ENCODE data around the gene METTL1. TPM values are rescaled to one million over a fixed set of nuclear protein-coding genes. Genes with fewer than 3 reads are reported as not detected.

METTL1 gene
- total RNA-seq (2022; extraction: Qiagen RNA extraction; ENCODE audit: low read depth), result 51.0 to 61.9 TPM (median 57.7 TPM) in 5 replicates

DNA sequence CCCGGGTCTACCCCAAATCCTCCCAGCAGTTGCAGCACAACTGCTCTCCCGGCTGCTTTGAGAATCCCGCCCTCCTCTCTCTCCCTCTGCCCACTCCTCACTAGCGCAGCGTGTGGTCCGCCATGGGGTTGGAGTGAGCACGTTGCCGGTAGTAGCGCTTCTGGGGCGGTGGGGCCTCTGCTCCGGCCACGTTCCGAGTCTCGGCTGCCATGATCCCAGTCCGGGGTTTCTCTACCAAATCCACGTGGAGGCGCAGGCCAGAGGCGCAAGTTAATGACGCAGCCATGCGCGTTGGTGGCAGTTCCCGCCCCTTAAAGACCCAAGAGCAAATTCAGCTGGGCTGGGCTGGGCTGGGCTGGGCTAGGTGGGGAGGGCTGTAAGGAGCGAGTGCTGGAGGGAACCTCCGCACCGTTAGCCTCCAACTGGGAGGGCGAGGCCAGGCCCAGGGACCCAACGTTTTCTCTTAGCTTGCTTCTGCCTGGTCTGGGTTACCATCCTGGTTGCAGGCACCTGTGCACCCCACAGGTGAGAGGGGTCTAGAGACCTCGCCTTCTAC is at the start of gene METTL1:
Gene METTL1 (minus strand): TSS at position 233 of the 556 bp plus-strand sequence. CDS start 22 bp downstream, at position 211.

GRCh38 chr12:57782608-57783465 is 10.9 kb upstream of the METTL1 start, which contains the start of gene TSFM:
TSFM (plus strand) TSS chr12:57782787; CDS start chr12:57782802, 15 bp downstream.

GRCh38 chr12:57772429-57773322 is 771 bp upstream of the METTL1 start, which contains the start of gene EEF1AKMT3:
EEF1AKMT3 (plus strand) TSS chr12:57772614; CDS start chr12:57772725, 111 bp downstream.

DNA sequence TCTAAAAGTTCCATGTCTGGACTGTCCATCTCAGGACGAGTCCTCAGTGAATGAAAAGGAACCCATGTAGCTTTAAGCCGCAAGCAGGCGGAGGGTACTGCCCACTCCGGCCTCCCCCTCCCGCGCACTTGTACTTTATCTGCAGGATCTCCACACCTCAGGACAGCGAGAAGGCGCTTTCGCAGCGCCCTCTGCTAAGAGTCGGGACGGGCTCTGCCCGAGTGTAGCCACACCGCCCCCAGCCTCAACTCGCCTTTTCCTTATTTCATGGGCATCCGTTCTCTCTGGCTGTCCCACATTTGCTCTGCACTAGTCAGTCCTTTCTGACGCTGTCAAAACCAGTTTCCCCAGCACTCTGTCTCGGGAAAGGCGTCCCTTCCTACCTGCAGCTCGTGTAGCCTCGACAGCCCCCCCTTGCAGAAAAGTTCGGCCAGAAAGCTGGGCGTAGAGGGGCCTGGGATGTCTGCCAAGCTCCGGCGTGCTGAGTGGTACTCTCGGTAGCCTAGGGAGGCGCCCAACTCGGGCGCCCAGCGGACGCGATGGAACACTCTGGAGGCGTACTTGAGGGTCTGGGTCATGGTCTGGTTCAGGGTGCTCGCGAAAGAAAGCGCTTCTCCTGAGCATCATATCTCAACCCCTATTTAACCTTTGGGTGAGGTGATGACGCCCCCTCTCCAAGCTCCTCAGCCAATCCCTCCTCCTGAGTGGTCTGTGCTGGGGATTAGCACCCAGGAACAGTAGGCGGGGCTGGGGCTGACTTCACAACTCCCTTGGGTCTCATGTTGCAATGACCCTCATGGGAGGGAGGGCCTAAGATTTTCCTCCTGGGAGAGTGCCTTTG is 5.2 kb downstream of the METTL1 start, which contains the start of gene CYP27B1:
Gene CYP27B1 (minus strand): TSS at position 615 of the 841 bp plus-strand sequence. CDS start 37 bp downstream, at position 578.

GRCh38 chr12:57754411-57755193 is 17.3 kb downstream of the METTL1 start, which contains the start of gene MARCHF9:
MARCHF9 (plus strand) TSS chr12:57755103; CDS start chr12:57755529, 426 bp downstream.

GRCh38 chr12:57751788-57752667 is 19.9 kb downstream of the METTL1 start, which contains the start of gene CDK4:
CDK4 (minus strand) TSS chr12:57752310; CDS start chr12:57751717, 593 bp downstream.

GRCh38 chr12:57744777-57745484 is 27.0 kb downstream of the METTL1 start, which contains the start of gene TSPAN31:
TSPAN31 (plus strand) TSS chr12:57745039; CDS start chr12:57745155, 116 bp downstream.

DNA sequence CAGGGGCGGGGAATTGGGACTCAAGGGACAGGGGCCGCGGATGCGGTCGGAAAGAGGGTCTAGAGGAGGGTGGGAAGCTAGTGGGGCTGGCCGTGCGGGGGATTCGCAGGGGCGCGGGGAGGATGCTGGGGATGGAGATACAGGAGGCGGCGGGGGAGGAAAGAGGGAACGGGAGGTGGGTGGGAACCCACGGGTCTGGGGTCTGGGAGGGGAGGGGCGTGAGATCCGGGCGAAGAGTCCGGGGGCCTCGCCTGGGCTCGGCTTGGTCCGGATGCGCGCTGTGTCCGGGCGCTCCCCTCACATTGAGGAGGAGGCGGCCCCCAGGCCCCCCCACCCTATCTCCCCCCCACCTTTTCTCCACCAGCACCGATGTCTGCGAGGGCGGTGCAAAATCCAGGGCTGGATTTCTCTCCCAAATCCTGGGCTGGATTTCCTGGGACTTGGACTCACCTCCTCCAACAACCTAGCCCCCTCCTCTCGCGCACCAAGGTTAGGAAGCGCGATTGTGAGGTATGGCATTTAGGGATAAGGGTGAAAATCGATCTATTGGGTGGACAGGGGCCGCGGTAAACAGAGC is 33.2 kb downstream of the METTL1 start, which contains the start of gene AGAP2:
Gene AGAP2 (minus strand): TSS at position 82 of the 577 bp plus-strand sequence. CDS start 496 bp downstream, outside the sequence.

Other genes with a start within 250 kb of the METTL1 start
- 23.2 to 32.2 TPM (median 27.5 TPM) in 5 replicates for gene MBD6, start 249.3 kb downstream of the METTL1 start, total RNA-seq (2022; extraction: Qiagen RNA extraction; ENCODE audit: low read depth)
- 112 to 184 TPM (median 114 TPM) in 5 replicates for gene DCTN2, start 224.9 kb downstream of the METTL1 start, total RNA-seq (2022; extraction: Qiagen RNA extraction; ENCODE audit: low read depth)
- 0.17 to 0.31 TPM (median 0.23 TPM) in 5 replicates for gene KIF5A, start 222.1 kb downstream of the METTL1 start, total RNA-seq (2022; extraction: Qiagen RNA extraction; ENCODE audit: low read depth)
- 36.3 to 44.3 TPM (median 42.6 TPM) in 5 replicates for gene PIP4K2C, start 180.9 kb downstream of the METTL1 start, total RNA-seq (2022; extraction: Qiagen RNA extraction; ENCODE audit: low read depth)
- gene DTX3, start 167.3 kb downstream of the METTL1 start, total RNA-seq (2022; extraction: Qiagen RNA extraction; ENCODE audit: low read depth), result 14.4 to 21.2 TPM (median 18.1 TPM) in 5 replicates
- 4.8 to 7.0 TPM (median 6.8 TPM) in 5 replicates for gene ARHGEF25, start 160.7 kb downstream of the METTL1 start, total RNA-seq (2022; extraction: Qiagen RNA extraction; ENCODE audit: low read depth)
- 36.6 to 54.4 TPM (median 48.1 TPM) in 5 replicates for gene B4GALNT1, start 138.9 kb downstream of the METTL1 start, total RNA-seq (2022; extraction: Qiagen RNA extraction; ENCODE audit: low read depth)
- 116 to 127 TPM (median 119 TPM) in 5 replicates for gene OS9, start 78.0 kb downstream of the METTL1 start, total RNA-seq (2022; extraction: Qiagen RNA extraction; ENCODE audit: low read depth)
- 0.13 to 0.20 TPM (median 0.16 TPM) in 5 replicates for gene AGAP2, start 33.4 kb downstream of the METTL1 start, total RNA-seq (2022; extraction: Qiagen RNA extraction; ENCODE audit: low read depth)
- gene TSPAN31, start 27.1 kb downstream of the METTL1 start, total RNA-seq (2022; extraction: Qiagen RNA extraction; ENCODE audit: low read depth), result 15.7 to 20.4 TPM (median 17.0 TPM) in 5 replicates
- 259 to 307 TPM (median 276 TPM) in 5 replicates for gene CDK4, start 19.8 kb downstream of the METTL1 start, total RNA-seq (2022; extraction: Qiagen RNA extraction; ENCODE audit: low read depth)
- 6.1 to 8.8 TPM (median 7.5 TPM) in 5 replicates for gene MARCHF9, start 17.0 kb downstream of the METTL1 start, total RNA-seq (2022; extraction: Qiagen RNA extraction; ENCODE audit: low read depth)
- gene CYP27B1, start 5.0 kb downstream of the METTL1 start, total RNA-seq (2022; extraction: Qiagen RNA extraction; ENCODE audit: low read depth), result 1.4 to 3.7 TPM (median 2.3 TPM) in 5 replicates
- gene EEF1AKMT3, start 509 bp upstream of the METTL1 start, total RNA-seq (2022; extraction: Qiagen RNA extraction; ENCODE audit: low read depth), result 4.2 to 7.1 TPM (median 6.1 TPM) in 5 replicates
- 69.5 to 78.2 TPM (median 73.9 TPM) in 5 replicates for gene TSFM, start 10.7 kb upstream of the METTL1 start, total RNA-seq (2022; extraction: Qiagen RNA extraction; ENCODE audit: low read depth)
- gene AVIL, start 46.6 kb upstream of the METTL1 start, total RNA-seq (2022; extraction: Qiagen RNA extraction; ENCODE audit: low read depth), result 0.31 to 0.78 TPM (median 0.53 TPM) in 5 replicates
- gene CTDSP2, start 74.6 kb upstream of the METTL1 start, total RNA-seq (2022; extraction: Qiagen RNA extraction; ENCODE audit: low read depth), result 44.5 to 56.2 TPM (median 52.3 TPM) in 5 replicates
- 4.5 to 7.7 TPM (median 5.3 TPM) in 5 replicates for gene ATP23, start 169.5 kb upstream of the METTL1 start, total RNA-seq (2022; extraction: Qiagen RNA extraction; ENCODE audit: low read depth)

All from A549 treated with CpdA at 1 μM for 4 hours (cell line).